CD4-positive, alpha-beta memory T cell (primary cell): ENCODE measurements around the gene ZFP69. TPM values are rescaled to one million over a fixed set of nuclear protein-coding genes. Genes with fewer than 3 reads are reported as not detected.

Source experiments
- CTCF ChIA-PET: fragments of 350-600 bp; sonication (Branson Sonifier 250); formaldehyde crosslinking; loops from one replicate; lab custom pipeline; 2021; ENCODE audit warnings: inconsistent platforms; ENCODE audit not compliant: partially characterized antibody; lab: Charles Lee
- POLR2A ChIA-PET: fragments of 350-600 bp; sonication (Branson Sonifier 250); formaldehyde crosslinking; loops from one replicate; lab custom pipeline; 2021; ENCODE audit not compliant: partially characterized antibody; lab: Charles Lee
- DNase-seq, 5 donors: peaks; one replicate each; pipeline versions ENCODE4 v3.0.0 to v3.0.0-alpha.2; 2020 to 2022; ENCODE audit warnings: mixed read lengths in 1 of 5
- H3K27ac ChIP-seq: one replicate; pipeline ENCODE4 v1.7.0; 2013; ENCODE audit warnings: low read depth, low read length
- H3K27me3 ChIP-seq: 2 replicates; pipeline ENCODE4 v1.7.0; 2013; ENCODE audit warnings: mild to moderate bottlenecking, low read length, moderate library complexity; ENCODE audit not compliant: insufficient read depth
- H3K36me3 ChIP-seq: 2 replicates; pipeline ENCODE4 v1.7.0; 2013; ENCODE audit warnings: mild to moderate bottlenecking, low read length, moderate library complexity; ENCODE audit not compliant: insufficient read depth
- H3K4me1 ChIP-seq: 2 replicates; pipeline ENCODE4 v1.7.0; 2013; ENCODE audit warnings: mild to moderate bottlenecking, low read length, moderate library complexity; ENCODE audit not compliant: insufficient read depth
- H3K4me3 ChIP-seq, 2 donors: one replicate each; pipeline ENCODE4 v1.7.0; 2013; ENCODE audit warnings: low read length in 2 of 2, mild to moderate bottlenecking in 1 of 2
- H3K9me3 ChIP-seq, 2 donors: one replicate each; pipeline ENCODE4 v1.7.0; 2013; ENCODE audit warnings: low read length in 2 of 2, control low read depth in 1 of 2; ENCODE audit not compliant: control insufficient read depth in 1 of 2
- H3K27ac Mint-ChIP-seq, 7 donors: one replicate each; pipeline ENCODE4 v1.8.0; 2020 to 2021; ENCODE audit warnings: mixed read lengths in 7 of 7, mild to moderate bottlenecking in 6 of 7, inconsistent platforms in 3 of 7, moderate library complexity in 3 of 7
- H3K27me3 Mint-ChIP-seq, 2 donors: one replicate each; pipeline ENCODE4 v1.8.0; 2020 to 2021; ENCODE audit warnings: mixed read lengths in 2 of 2
- H3K36me3 Mint-ChIP-seq, 2 donors: one replicate each; pipeline ENCODE4 v1.8.0; 2020 to 2021; ENCODE audit warnings: mixed read lengths in 2 of 2, inconsistent platforms in 1 of 2, mild to moderate bottlenecking in 1 of 2
- H3K4me1 Mint-ChIP-seq, 4 donors: one replicate each; pipeline ENCODE4 v1.8.0; 2020 to 2021; ENCODE audit warnings: mixed read lengths in 4 of 4, mild to moderate bottlenecking in 1 of 4
- H3K4me3 Mint-ChIP-seq, 8 donors: one replicate each; pipeline ENCODE4 v1.8.0; 2020 to 2021; ENCODE audit warnings: mixed read lengths in 8 of 8, mild to moderate bottlenecking in 7 of 8, moderate library complexity in 6 of 8, inconsistent platforms in 3 of 8
- H3K9me3 Mint-ChIP-seq, 8 donors: one replicate each; pipeline ENCODE4 v1.8.0; 2020 to 2021; ENCODE audit warnings: mixed read lengths in 8 of 8, mild to moderate bottlenecking in 5 of 8, inconsistent platforms in 3 of 8, moderate library complexity in 1 of 8
- intact Hi-C: fragments of 100-400 bp; cut with micrococcal nuclease; formaldehyde crosslinking; loops from one replicate; pipeline ENCODE4 v1.15.1; 2023
- polyA plus RNA-seq, 2 donors: library from polyadenylated mRNA; unstranded; fragments of 300-500 nt; fragmentation: Illumina TruSeq; gene quantifications; one replicate each; pipeline ENCODE4 v1.2.3, GENCODE V29; 2021
- total RNA-seq, 2 experiments: library from RNA; stranded (reverse); gene quantifications; one replicate each; pipeline ENCODE4 v1.2.3, GENCODE V29; 2021

Gene ZFP69
- 1 to 10 TPM; 3.3 to 4.3 TPM for total RNA-seq
- 1 to 10 TPM; 3.8 to 6.1 TPM for polyA plus RNA-seq

- H3K36me3 ChIP-seq = peaks cover 7% of the 10 kb centered on the region
- peaks cover 0 to 10% of the 10 kb centered on the region in 2 donors for H3K9me3 ChIP-seq
- CTCF ChIA-PET = no interaction called here
These were observed at the start of gene ZFP69 for GRCh38 chr1:40476924-40477677. Gene ZFP69, plus strand, starts transcription at chr1:40477290. Its CDS starts 2,072 bp downstream, at chr1:40479362.

GRCh38 chr1:40431385-40431784, 45.7 kb upstream of the ZFP69 start:
- intact Hi-C loops = no loop called here
- POLR2A ChIA-PET = no interaction called here
- Mint-ChIP-seq H3K27me3 (no peaks in the 10 kb centered on the region), H3K4me1 (peaks cover 0 to 1% (median 0%) of the 10 kb centered on the region in 4 donors), H3K9me3 (peaks cover 0 to 2% (median 0%) of the 10 kb centered on the region in 8 donors), H3K27ac (no peak overlapping the region), H3K36me3 (peaks cover 0 to 4% of the 10 kb centered on the region in 2 donors), H3K4me3 (no peak overlapping the region)
- no peaks in the 10 kb centered on the region for H3K4me1 ChIP-seq
- H3K27me3 ChIP-seq = no peaks in the 10 kb centered on the region
- H3K9me3 ChIP-seq = no peaks in the 10 kb centered on the region
- H3K4me3 ChIP-seq = no peak overlapping the region
- no peak for DNase-seq
- no peak overlapping the region for H3K27ac ChIP-seq
- H3K36me3 ChIP-seq = no peaks in the 10 kb centered on the region
- CTCF ChIA-PET = no interaction called here

More at GRCh38 chr1:40476924-40477677, at the start of gene ZFP69:
- DNase-seq = peak; percentile 60 to 72 (median 67)
- peak within 1 kb of the TSS; percentile 88 to 97 (median 93) for H3K4me3 Mint-ChIP-seq
- peaks cover 16 to 26% (median 22%) of the 10 kb centered on the region in 4 donors for H3K4me1 Mint-ChIP-seq
- peaks cover 0 to 54% (median 40%) of the 10 kb centered on the region in 8 donors for H3K9me3 Mint-ChIP-seq
- Histone ChIP-seq H3K27me3 (no peaks in the 10 kb centered on the region), H3K4me3 (peak within 1 kb of the TSS; percentile 61 to 70), H3K4me1 (peaks cover 13% of the 10 kb centered on the region), H3K27ac (peak within 1 kb of the TSS; percentile 52)
- peak within 1 kb of the TSS; percentile 85 to 91 (median 88) for H3K27ac Mint-ChIP-seq
- H3K36me3 Mint-ChIP-seq = peaks cover 31 to 37% of the 10 kb centered on the region in 2 donors
- intact Hi-C loops = loop anchor here (1.0 kb wide), 1 partner anchor 31 kb away; the partner anchor contains the start of gene EXO5
- POLR2A ChIA-PET = interaction anchor here (0.9 to 3.2 kb wide), 6 partner anchors 27 to 503 kb away, joined by 3 to 20 read pairs (median 8); partner anchors contain the start of genes CTPS1, EXO5, NFYC and ZFP69B
- no peaks in the 10 kb centered on the region for H3K27me3 Mint-ChIP-seq

GRCh38 chr1:40432644-40433390, 44.3 kb upstream of the ZFP69 start:
- POLR2A ChIA-PET = interaction anchor here (0.5 kb wide), 1 partner anchor 31 kb away, joined by 3 read pairs; no protein-coding TSS in a partner anchor
- no peak for DNase-seq
- Mint-ChIP-seq H3K36me3 (no peaks in the 10 kb centered on the region), H3K4me1 (no peaks in the 10 kb centered on the region), H3K27me3 (no peaks in the 10 kb centered on the region), H3K9me3 (peaks cover 0 to 2% (median 0%) of the 10 kb centered on the region in 8 donors), H3K4me3 (no peak overlapping the region), H3K27ac (peak overlapping the region in 1 of 7 donors; percentile 71)
- Histone ChIP-seq H3K4me3 (no peak overlapping the region), H3K9me3 (no peaks in the 10 kb centered on the region), H3K4me1 (no peaks in the 10 kb centered on the region), H3K36me3 (no peaks in the 10 kb centered on the region), H3K27me3 (no peaks in the 10 kb centered on the region), H3K27ac (no peak overlapping the region)
- CTCF ChIA-PET = interaction anchor here (0.6 to 3.5 kb wide), 5 partner anchors 25 to 289 kb away, joined by 3 to 15 read pairs (median 3); no protein-coding TSS in a partner anchor
- intact Hi-C loops = no loop called here

- no peak overlapping the region for H3K4me3 ChIP-seq
- no peaks in the 10 kb centered on the region for H3K36me3 ChIP-seq
- no peaks in the 10 kb centered on the region for H3K9me3 ChIP-seq
- Mint-ChIP-seq H3K4me1 (peaks cover 0 to 3% (median under 1%) of the 10 kb centered on the region in 4 donors), H3K4me3 (no peak overlapping the region), H3K36me3 (no peaks in the 10 kb centered on the region), H3K27ac (no peak overlapping the region), H3K9me3 (peaks cover 0 to 2% (median 0%) of the 10 kb centered on the region in 8 donors), H3K27me3 (no peaks in the 10 kb centered on the region)
- ChIA-PET POLR2A (no interaction called here), CTCF (interaction anchor here (0.7 to 6.2 kb wide), 4 partner anchors 270 to 292 kb away, joined by 3 to 46 read pairs (median 10); no protein-coding TSS in a partner anchor)
- H3K27ac ChIP-seq = no peak overlapping the region
- no peaks in the 10 kb centered on the region for H3K4me1 ChIP-seq
- H3K27me3 ChIP-seq = no peaks in the 10 kb centered on the region
- DNase-seq = no peak
- intact Hi-C loops = no loop called here
These were observed 41.6 kb upstream of the ZFP69 start for GRCh38 chr1:40435471-40435870.

GRCh38 chr1:40435876-40436275, 41.2 kb upstream of the ZFP69 start:
- intact Hi-C loops = no loop called here
- Mint-ChIP-seq H3K36me3 (no peaks in the 10 kb centered on the region), H3K4me1 (peaks cover 0 to 3% (median under 1%) of the 10 kb centered on the region in 4 donors), H3K27ac (no peak overlapping the region), H3K9me3 (peaks cover 0 to 2% (median 0%) of the 10 kb centered on the region in 8 donors), H3K4me3 (no peak overlapping the region), H3K27me3 (no peaks in the 10 kb centered on the region)
- Histone ChIP-seq H3K4me3 (no peak overlapping the region), H3K27ac (no peak overlapping the region), H3K9me3 (no peaks in the 10 kb centered on the region), H3K4me1 (no peaks in the 10 kb centered on the region), H3K27me3 (no peaks in the 10 kb centered on the region), H3K36me3 (no peaks in the 10 kb centered on the region)
- CTCF ChIA-PET = interaction anchor here (1.0 to 6.2 kb wide), 4 partner anchors 282 to 292 kb away, joined by 3 to 46 read pairs (median 10); no protein-coding TSS in a partner anchor
- DNase-seq = no peak
- POLR2A ChIA-PET = no interaction called here

- H3K27ac ChIP-seq = no peak overlapping the region
- intact Hi-C loops = loop anchor here (1.0 kb wide), 2 partner anchors 285 to 294 kb away; no protein-coding TSS in a partner anchor
- ChIA-PET POLR2A (interaction anchor here (1.3 kb wide), 1 partner anchor 11 kb away, joined by 3 read pairs; the partner anchor contains the start of gene ZFP69B), CTCF (interaction anchor here (0.5 to 6.2 kb wide), 26 partner anchors 9 to 356 kb away, joined by 3 to 49 read pairs (median 4); no protein-coding TSS in a partner anchor)
- Mint-ChIP-seq H3K36me3 (no peaks in the 10 kb centered on the region), H3K4me1 (peaks cover 0 to 3% (median under 1%) of the 10 kb centered on the region in 4 donors), H3K4me3 (no peak overlapping the region), H3K9me3 (peaks cover 0 to 2% (median 0%) of the 10 kb centered on the region in 8 donors), H3K27me3 (no peaks in the 10 kb centered on the region), H3K27ac (no peak overlapping the region)
- H3K27me3 ChIP-seq = no peaks in the 10 kb centered on the region
- no peaks in the 10 kb centered on the region for H3K36me3 ChIP-seq
- no peaks in the 10 kb centered on the region for H3K4me1 ChIP-seq
- DNase-seq = peak in 4 of 5 donors; percentile 19 to 44 (median 28)
- H3K4me3 ChIP-seq = no peak overlapping the region
- H3K9me3 ChIP-seq = no peaks in the 10 kb centered on the region
These were observed 38.6 kb upstream of the ZFP69 start for GRCh38 chr1:40438391-40439015.
